ENCODE results near the gene PDE4D. TPM values are rescaled to one million over a fixed set of nuclear protein-coding genes. Genes with fewer than 3 reads are reported as not detected.

PDE4D gene
- total and polyA plus RNA-seq, 2 experiments from 2014 or later = 21.9 to 54.2 TPM

DNA sequence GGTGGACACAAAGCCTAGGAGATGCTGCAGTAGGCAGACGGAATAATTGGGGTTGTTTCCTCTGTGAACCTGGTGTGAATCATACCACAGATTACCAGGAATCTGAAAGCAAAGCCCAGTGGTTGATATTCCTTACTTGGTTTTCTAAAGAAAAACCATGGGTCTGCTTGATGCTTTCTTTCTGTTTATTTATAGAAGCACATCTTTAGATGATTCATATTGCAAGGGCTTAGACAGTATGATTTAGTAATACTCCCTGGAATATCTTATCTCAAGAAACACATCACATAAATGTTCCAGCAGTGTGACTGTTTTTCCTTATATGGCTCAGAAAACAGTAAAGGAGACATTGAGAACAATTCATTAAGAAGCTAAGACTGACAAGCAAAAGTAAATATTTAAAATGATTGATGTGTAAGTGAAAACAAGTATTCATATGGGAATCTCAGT, 687.4 kb downstream of the PDE4D start:
- Histone ChIP-seq H3K27me3 (no peaks in the 10 kb centered on the region), H3K4me3 (no peak overlapping the region), H3K4me1 (ENCODE audit: low read depth) (no peaks in the 10 kb centered on the region), H3K27ac (no peak overlapping the region), H3K9me3 (ENCODE audit: low read depth) (no peaks in the 10 kb centered on the region), H3K36me3 (no peaks in the 10 kb centered on the region)
- no peak for TF ChIP-seq CTCF (IDR thresholded peaks at IDR 0.05; ENCODE audit: low read depth, low read length)
- peak in 1 of 2 donors; percentile 89 for DNase-seq (ENCODE audit: low read depth in 1 of 2, low spot score in 1 of 2)

DNA sequence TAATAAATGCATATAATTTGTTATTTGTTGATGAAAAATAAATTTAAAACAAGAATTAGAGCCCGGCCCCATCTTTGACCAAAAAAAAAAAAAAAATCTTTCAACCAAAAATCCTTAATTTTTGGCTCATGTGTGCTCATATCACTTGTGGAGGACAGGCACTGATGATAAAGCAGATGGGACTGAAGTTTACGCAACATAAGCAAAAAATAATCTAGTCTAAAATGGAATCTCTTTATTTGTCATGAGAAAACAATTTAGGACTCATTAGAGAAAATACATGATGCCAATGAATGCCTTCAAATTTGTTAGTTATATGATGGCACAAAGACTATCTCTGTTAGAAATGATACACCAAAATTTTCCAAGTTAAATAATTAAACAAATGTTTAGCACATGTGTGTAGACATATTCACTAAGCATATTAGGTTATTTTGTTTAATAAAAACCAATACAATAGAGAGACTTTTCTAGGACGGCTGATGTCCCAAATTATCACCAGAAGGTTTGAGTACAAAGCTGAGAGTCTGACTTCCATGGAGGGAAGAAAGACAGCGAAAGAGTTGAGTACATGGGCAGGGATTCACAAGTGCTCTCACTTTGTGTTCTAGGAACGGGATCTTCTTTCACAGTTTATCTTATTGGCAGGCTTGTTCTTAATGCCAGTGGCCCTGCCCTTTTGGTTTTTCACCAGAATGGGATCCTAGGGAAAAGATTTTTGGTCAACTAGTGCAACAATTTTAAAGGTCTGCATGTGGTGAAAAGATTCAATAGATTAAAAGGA, 689.2 kb downstream of the PDE4D start:
- no peak for TF ChIP-seq CTCF (IDR thresholded peaks at IDR 0.05; ENCODE audit: low read depth, low read length)

GRCh38 chr5:59199868-59200267, 693.7 kb downstream of the PDE4D start:
- Histone ChIP-seq H3K27ac (no peak overlapping the region), H3K4me3 (no peak overlapping the region), H3K9me3 (ENCODE audit: low read depth) (no peaks in the 10 kb centered on the region), H3K36me3 (no peaks in the 10 kb centered on the region), H3K27me3 (no peaks in the 10 kb centered on the region), H3K4me1 (ENCODE audit: low read depth) (no peaks in the 10 kb centered on the region)
- TF ChIP-seq CTCF (IDR thresholded peaks at IDR 0.05; ENCODE audit: low read depth, low read length) = no peak
- no peak for DNase-seq (ENCODE audit: low read depth in 1 of 2, low spot score in 1 of 2)

More for the DNA sequence above, 689.2 kb downstream of the PDE4D start:
- no peaks in the 10 kb centered on the region for H3K4me1 ChIP-seq (ENCODE audit: low read depth)
- H3K27me3 ChIP-seq = no peaks in the 10 kb centered on the region
- DNase-seq (ENCODE audit: low read depth in 1 of 2, low spot score in 1 of 2) = no peak
- H3K27ac ChIP-seq = peak overlapping the region; percentile 6
- H3K4me3 ChIP-seq = no peak overlapping the region
- H3K36me3 ChIP-seq = no peaks in the 10 kb centered on the region
- H3K9me3 ChIP-seq (ENCODE audit: low read depth) = no peaks in the 10 kb centered on the region

GRCh38 chr5:59198832-59199231, 694.7 kb downstream of the PDE4D start:
- Histone ChIP-seq H3K36me3 (no peaks in the 10 kb centered on the region), H3K27me3 (no peaks in the 10 kb centered on the region), H3K9me3 (ENCODE audit: low read depth) (no peaks in the 10 kb centered on the region), H3K4me3 (no peak overlapping the region), H3K4me1 (ENCODE audit: low read depth) (no peaks in the 10 kb centered on the region), H3K27ac (peak overlapping the region; percentile 37)
- no peak for DNase-seq (ENCODE audit: low read depth in 1 of 2, low spot score in 1 of 2)
- TF ChIP-seq CTCF (IDR thresholded peaks at IDR 0.05; ENCODE audit: low read depth, low read length) = no peak

DNA sequence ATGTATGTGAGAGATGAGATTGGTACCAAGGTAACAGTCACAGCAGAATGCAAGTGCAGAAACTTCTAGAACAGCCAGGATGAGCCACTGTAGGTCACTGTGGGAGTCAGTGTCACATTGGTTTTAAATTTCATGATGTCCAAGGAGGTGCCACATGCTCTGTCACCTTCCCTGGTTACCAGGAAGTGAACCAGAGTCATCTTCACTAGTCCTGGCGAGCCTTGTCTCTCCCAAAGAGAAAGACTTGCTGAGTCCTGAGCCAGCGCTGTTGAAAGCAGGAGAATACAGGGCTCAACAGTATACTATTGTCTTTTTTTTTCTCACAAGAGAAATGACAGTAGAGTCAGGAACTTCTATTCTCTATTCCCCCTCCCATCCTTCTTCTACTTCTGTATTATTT, 695.2 kb downstream of the PDE4D start:
- peak overlapping the region; percentile 51 for H3K27ac ChIP-seq
- H3K4me3 ChIP-seq = no peak overlapping the region
- TF ChIP-seq CTCF (IDR thresholded peaks at IDR 0.05; ENCODE audit: low read depth, low read length) = no peak
- no peaks in the 10 kb centered on the region for H3K9me3 ChIP-seq (ENCODE audit: low read depth)
- no peaks in the 10 kb centered on the region for H3K4me1 ChIP-seq (ENCODE audit: low read depth)
- DNase-seq (ENCODE audit: low read depth in 1 of 2, low spot score in 1 of 2) = no peak
- no peaks in the 10 kb centered on the region for H3K27me3 ChIP-seq
- no peaks in the 10 kb centered on the region for H3K36me3 ChIP-seq

Measured in cardiac muscle cell (in vitro differentiated cells and primary cell).